Panc1 (cell line): ENCODE data around the gene CDCA7L.

ENCODE experiments used
- CTCF ChIP-seq: fragments of 450-650 bp; IDR thresholded peaks from 2 replicates; pipeline ENCODE4 v1.5.1; 2017; ENCODE audit warnings: mild to moderate bottlenecking
- POLR2AphosphoS5 ChIP-seq: IDR thresholded peaks from 2 replicates; pipeline ENCODE4 v1.6.1; 2012; ENCODE audit warnings: mild to moderate bottlenecking, low read depth, low read length, moderate library complexity
- REST ChIP-seq, 2 experiments: IDR thresholded peaks; 2 replicates each; pipeline ENCODE4 v1.6.1; 2011 to 2012; ENCODE audit warnings: low read depth in 2 of 2, control low read depth in 1 of 2, low read length in 1 of 2, mild to moderate bottlenecking in 1 of 2, moderate library complexity in 1 of 2; ENCODE audit not compliant: insufficient read depth in 1 of 2
- TCF7L2 ChIP-seq: IDR thresholded peaks from 2 replicates; pipeline ENCODE4 v1.6.1; 2011; ENCODE audit warnings: mild to moderate bottlenecking, low read depth, low read length, inconsistent platforms

GRCh38 chr7:21971780-21972396 is 26.2 kb upstream of the CDCA7L start:
- TF ChIP-seq POLR2AphosphoS5 (no peak), TCF7L2 (no peak), CTCF (no peak), REST (IDR thresholded peaks at IDR 0.05; ENCODE audit: insufficient read depth in 1 of 2, low read depth in 2 of 2, low read length in 1 of 2) (no peak)
